PC-3 (cell line): ENCODE data around the gene SHROOM3.

Source experiments
- CTCF ChIP-seq: fragments of 300-600 bp; sonication (generic); conservative IDR thresholded peaks from 2 replicates; pipeline ENCODE4 v1.5.1; 2017; ENCODE audit warnings: antibody characterized with exemption, low read depth, mild to moderate bottlenecking, low read length
- EZH2 ChIP-seq: fragments of 300-600 bp; sonication (generic); IDR thresholded peaks from one replicate; pipeline ENCODE4 v1.6.1; 2017; ENCODE audit warnings: antibody characterized with exemption, mild to moderate bottlenecking, low read length; ENCODE audit not compliant: unreplicated experiment
- EZH2phosphoT487 ChIP-seq: fragments of 300-600 bp; sonication (generic); IDR thresholded peaks from 2 replicates; pipeline ENCODE4 v1.6.1; 2018; ENCODE audit warnings: mild to moderate bottlenecking, antibody characterized with exemption, low read length, borderline replicate concordance

GRCh38 chr4:76690011-76690905 is 255.2 kb downstream of the SHROOM3 start:
- TF ChIP-seq CTCF: no peak
- no peak for TF ChIP-seq EZH2
- no peak for TF ChIP-seq EZH2phosphoT487
